GM19328 (cell line): Measurements from ENCODE around the gene KRT76.
"Not testable (repeated sequence)": the region's sequence is repeated elsewhere in the genome, so short reads cannot be mapped to it uniquely, and the experiment has no call there.

Source experiments
- ATAC-seq: cut with Tn5 transposase; IDR thresholded peaks from one replicate; pipeline ENCODE4 v1.9.1; 2021; ENCODE audit warnings: mild to moderate bottlenecking, moderate library complexity; ENCODE audit not compliant: unreplicated experiment

KRT76 gene

GRCh38 chr12:52761802-52762201 lies 15.3 kb downstream of the KRT76 start:
- no peak for ATAC-seq

- not testable (repeated sequence) for ATAC-seq
Observed at GRCh38 chr12:52761218-52761617, 15.9 kb downstream of the KRT76 start.

- ATAC-seq = no peak
Observed at GRCh38 chr12:52760623-52761022, 16.5 kb downstream of the KRT76 start.

- no peak for ATAC-seq
Observed at GRCh38 chr12:52759695-52760094, 17.4 kb downstream of the KRT76 start.

GRCh38 chr12:52759218-52759617 lies 17.9 kb downstream of the KRT76 start:
- no peak for ATAC-seq

- ATAC-seq = no peak
Observed at GRCh38 chr12:52757449-52758176, 19.5 kb downstream of the KRT76 start.

- no peak for ATAC-seq
Observed at GRCh38 chr12:52756281-52756960, 20.7 kb downstream of the KRT76 start.

- ATAC-seq = no peak
Observed at GRCh38 chr12:52755533-52755932, 21.6 kb downstream of the KRT76 start.

GRCh38 chr12:52754135-52754534 lies 23.0 kb downstream of the KRT76 start:
- no peak for ATAC-seq

- no peak for ATAC-seq
Observed at GRCh38 chr12:52753283-52753682, 23.9 kb downstream of the KRT76 start.

- ATAC-seq = no peak
Observed at GRCh38 chr12:52752516-52752915, 24.6 kb downstream of the KRT76 start.

GRCh38 chr12:52751795-52752194 lies 25.4 kb downstream of the KRT76 start:
- ATAC-seq = no peak

- not testable (repeated sequence) for ATAC-seq
Observed at GRCh38 chr12:52750532-52750931, 26.6 kb downstream of the KRT76 start.

GRCh38 chr12:52749827-52750226 lies 27.3 kb downstream of the KRT76 start:
- no peak for ATAC-seq

GRCh38 chr12:52748578-52748977 lies 28.6 kb downstream of the KRT76 start:
- no peak for ATAC-seq

GRCh38 chr12:52745554-52745953 lies 31.6 kb downstream of the KRT76 start:
- ATAC-seq = no peak

- no peak for ATAC-seq
Observed at GRCh38 chr12:52744493-52745156, 32.5 kb downstream of the KRT76 start.

- no peak for ATAC-seq
Observed at GRCh38 chr12:52742822-52743457, 34.2 kb downstream of the KRT76 start.

GRCh38 chr12:52742196-52742580 lies 35.0 kb downstream of the KRT76 start:
- ATAC-seq = no peak

GRCh38 chr12:52741375-52742195 lies 35.6 kb downstream of the KRT76 start:
- no peak for ATAC-seq

GRCh38 chr12:52740584-52740983 lies 36.6 kb downstream of the KRT76 start:
- ATAC-seq = no peak
